Naive B cell (primary cell): ENCODE measurements around the gene HAVCR1. TPM values are rescaled to one million over a fixed set of nuclear protein-coding genes. Genes with fewer than 3 reads are reported as not detected.
A peak's percentile ranks its signal among the peaks of the same experiment; 100 is the strongest.
"Not testable (repeated sequence)": the region's sequence is repeated elsewhere in the genome, so short reads cannot be mapped to it uniquely, and the experiment has no call there.

Source experiments
- ATAC-seq, 2 donors: fragments of 150-1000 bp; cut with Tn5 transposase; 2 replicates each; pipeline ENCODE4 v1.10.0; 2021; ENCODE audit warnings: low read depth in 2 of 2, mild to moderate bottlenecking in 2 of 2, moderate library complexity in 2 of 2
- DNase-seq: peaks from one replicate; pipeline ENCODE4 v3.0.0; 2022
- H3K27ac Mint-ChIP-seq, 6 donors: one replicate each; pipeline ENCODE4 v1.8.0; 2020 to 2022; ENCODE audit warnings: mild to moderate bottlenecking in 6 of 6, mixed read lengths in 6 of 6, moderate library complexity in 5 of 6, inconsistent platforms in 2 of 6
- H3K27me3 Mint-ChIP-seq, 3 donors: one replicate each; pipeline ENCODE4 v1.8.0; 2021 to 2022; ENCODE audit warnings: mixed read lengths in 3 of 3, mild to moderate bottlenecking in 1 of 3
- H3K36me3 Mint-ChIP-seq, 2 donors: one replicate each; pipeline ENCODE4 v1.8.0; 2020 to 2022; ENCODE audit warnings: mixed read lengths in 2 of 2, inconsistent platforms in 1 of 2, mild to moderate bottlenecking in 1 of 2
- H3K4me1 Mint-ChIP-seq, 3 donors: one replicate each; pipeline ENCODE4 v1.8.0; 2020 to 2022; ENCODE audit warnings: mixed read lengths in 3 of 3, inconsistent platforms in 1 of 3, mild to moderate bottlenecking in 1 of 3, moderate library complexity in 1 of 3
- H3K4me3 Mint-ChIP-seq, 8 donors: one replicate each; pipeline ENCODE4 v1.8.0; 2020 to 2022; ENCODE audit warnings: mild to moderate bottlenecking in 8 of 8, mixed read lengths in 8 of 8, moderate library complexity in 8 of 8, inconsistent platforms in 2 of 8
- H3K9me3 Mint-ChIP-seq, 7 donors: one replicate each; pipeline ENCODE4 v1.8.0; 2020 to 2022; ENCODE audit warnings: mixed read lengths in 7 of 7, mild to moderate bottlenecking in 5 of 7, inconsistent platforms in 2 of 7, moderate library complexity in 1 of 7
- polyA plus RNA-seq, 6 donors: library from polyadenylated mRNA; unstranded; fragments of 300-500 nt; fragmentation: Illumina TruSeq; gene quantifications; one replicate each; pipeline ENCODE4 v1.2.3, GENCODE V29; 2021; ENCODE audit warnings: low read depth in 6 of 6

HAVCR1 gene
- polyA plus RNA-seq, 6 donors from 2014 or later, result not detected

GRCh38 chr5:157038568-157039187 is 20.2 kb downstream of the HAVCR1 start:
- DNase-seq, result no peak
- peaks cover 0 to 8% (median 6%) of the 10 kb centered on the region in 3 donors for H3K27me3 Mint-ChIP-seq
- H3K36me3 Mint-ChIP-seq, result no peaks in the 10 kb centered on the region
- H3K27ac Mint-ChIP-seq, result peak overlapping the region in 1 of 6 donors; percentile 19
- H3K4me3 Mint-ChIP-seq, result no peak overlapping the region
- no peaks in the 10 kb centered on the region for H3K9me3 Mint-ChIP-seq
- ATAC-seq, result no peak
- peaks cover 4 to 9% (median 7%) of the 10 kb centered on the region in 3 donors for H3K4me1 Mint-ChIP-seq

GRCh38 chr5:157034106-157035072 is 24.5 kb downstream of the HAVCR1 start:
- H3K27ac Mint-ChIP-seq, ATAC-seq, H3K4me3 Mint-ChIP-seq, H3K4me1 Mint-ChIP-seq, DNase-seq, H3K9me3 Mint-ChIP-seq, H3K36me3 Mint-ChIP-seq: not testable (repeated sequence)
- H3K27me3 Mint-ChIP-seq, result peaks cover 7 to 17% (median 9%) of the 10 kb centered on the region in 3 donors

GRCh38 chr5:157033071-157033583 is 25.8 kb downstream of the HAVCR1 start:
- Mint-ChIP-seq H3K9me3 (no peaks in the 10 kb centered on the region), H3K27me3 (peaks cover 6 to 24% (median 9%) of the 10 kb centered on the region in 3 donors), H3K4me3 (no peak overlapping the region), H3K36me3 (no peaks in the 10 kb centered on the region), H3K27ac (no peak overlapping the region), H3K4me1 (peaks cover 0 to 3% (median 2%) of the 10 kb centered on the region in 3 donors)
- DNase-seq, result no peak
- no peak for ATAC-seq

DNA sequence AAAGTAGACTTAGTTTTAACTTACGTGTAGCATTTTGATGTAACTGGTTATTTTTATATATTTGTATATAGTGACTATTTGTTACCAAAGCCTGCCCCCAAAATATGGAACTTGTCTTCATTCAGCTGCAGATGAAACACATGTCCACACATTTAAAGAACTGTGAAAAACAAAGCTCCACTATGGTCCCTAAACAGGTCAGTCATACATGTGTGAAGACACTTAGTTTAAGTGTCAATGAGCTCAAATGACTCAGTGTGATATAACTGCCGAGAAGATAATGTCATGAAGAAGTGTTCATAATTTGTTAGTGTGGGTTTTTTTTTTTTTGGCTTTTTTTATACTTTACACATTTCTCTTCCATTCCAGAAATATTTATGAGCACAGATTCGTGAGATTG is 28.2 kb downstream of the HAVCR1 start:
- H3K9me3 Mint-ChIP-seq, result no peaks in the 10 kb centered on the region
- H3K36me3 Mint-ChIP-seq, result no peaks in the 10 kb centered on the region
- H3K27me3 Mint-ChIP-seq, result peaks cover 4 to 24% (median 9%) of the 10 kb centered on the region in 3 donors
- H3K27ac Mint-ChIP-seq, result no peak overlapping the region
- H3K4me3 Mint-ChIP-seq, result no peak overlapping the region
- H3K4me1 Mint-ChIP-seq, result no peaks in the 10 kb centered on the region
- DNase-seq, result no peak
- ATAC-seq, result no peak

- no peak for ATAC-seq
- no peak overlapping the region for H3K4me3 Mint-ChIP-seq
- no peaks in the 10 kb centered on the region for H3K9me3 Mint-ChIP-seq
- no peaks in the 10 kb centered on the region for H3K36me3 Mint-ChIP-seq
- peaks cover 7 to 24% (median 9%) of the 10 kb centered on the region in 3 donors for H3K27me3 Mint-ChIP-seq
- H3K4me1 Mint-ChIP-seq, result no peaks in the 10 kb centered on the region
- no peak for DNase-seq
- H3K27ac Mint-ChIP-seq, result no peak overlapping the region
These were observed 29.5 kb downstream of the HAVCR1 start for GRCh38 chr5:157029457-157029856.

- ATAC-seq, H3K36me3 Mint-ChIP-seq, H3K4me1 Mint-ChIP-seq, H3K9me3 Mint-ChIP-seq, H3K4me3 Mint-ChIP-seq, DNase-seq, H3K27ac Mint-ChIP-seq: not testable (repeated sequence)
- peaks cover 7 to 18% (median 9%) of the 10 kb centered on the region in 3 donors for H3K27me3 Mint-ChIP-seq
These were observed 31.3 kb downstream of the HAVCR1 start for GRCh38 chr5:157027663-157028062.

GRCh38 chr5:157026789-157027424 is 32.0 kb downstream of the HAVCR1 start:
- Mint-ChIP-seq H3K27me3 (peaks cover 7 to 24% (median 9%) of the 10 kb centered on the region in 3 donors), H3K9me3 (no peaks in the 10 kb centered on the region), H3K4me1 (no peaks in the 10 kb centered on the region), H3K27ac (no peak overlapping the region), H3K36me3 (no peaks in the 10 kb centered on the region), H3K4me3 (no peak overlapping the region)
- no peak for ATAC-seq
- DNase-seq, result no peak

DNA sequence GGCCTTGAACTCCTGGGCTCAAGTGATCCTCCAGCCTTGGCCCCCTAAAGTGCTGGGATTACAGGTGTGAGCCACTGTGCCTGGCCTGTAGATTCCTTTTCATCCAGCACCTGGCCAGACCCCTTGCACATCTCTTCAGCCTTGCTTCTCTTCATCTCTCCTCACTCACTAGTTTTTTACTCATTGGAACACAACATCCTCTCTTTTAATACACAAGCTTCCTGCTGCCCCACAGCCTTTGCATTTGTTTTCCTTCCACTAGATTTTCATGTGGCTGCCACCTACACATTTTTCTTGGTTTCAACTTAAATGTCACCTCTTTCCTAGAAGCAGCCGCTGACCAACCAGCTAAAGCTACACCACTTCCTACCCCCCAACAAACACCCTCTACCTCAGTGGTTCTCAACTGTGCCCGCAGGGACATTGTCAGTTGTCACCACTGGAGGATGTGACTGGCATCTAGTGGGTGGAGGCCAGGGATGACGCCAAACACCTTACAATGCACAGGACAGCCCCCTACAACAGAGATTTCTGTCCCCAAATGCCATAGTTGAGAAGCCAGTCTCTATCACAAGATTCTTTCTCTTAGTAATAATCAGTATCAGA is 33.7 kb downstream of the HAVCR1 start:
- Mint-ChIP-seq H3K4me1 (no peaks in the 10 kb centered on the region), H3K27ac (peak overlapping the region in 1 of 6 donors; percentile 2), H3K27me3 (peaks cover 0 to 14% (median 7%) of the 10 kb centered on the region in 3 donors), H3K9me3 (no peaks in the 10 kb centered on the region), H3K36me3 (no peaks in the 10 kb centered on the region), H3K4me3 (no peak overlapping the region)
- DNase-seq (no peak), ATAC-seq (no peak)

GRCh38 chr5:157024208-157024959 is 34.5 kb downstream of the HAVCR1 start:
- peak overlapping the region in 1 of 8 donors; percentile 61 for H3K4me3 Mint-ChIP-seq
- H3K9me3 Mint-ChIP-seq, result no peaks in the 10 kb centered on the region
- peak overlapping the region in 1 of 6 donors; percentile 20 for H3K27ac Mint-ChIP-seq
- DNase-seq (no peak), ATAC-seq (no peak)
- H3K4me1 Mint-ChIP-seq, result no peaks in the 10 kb centered on the region
- H3K36me3 Mint-ChIP-seq, result no peaks in the 10 kb centered on the region
- peaks cover 0 to 12% (median 7%) of the 10 kb centered on the region in 3 donors for H3K27me3 Mint-ChIP-seq

DNA sequence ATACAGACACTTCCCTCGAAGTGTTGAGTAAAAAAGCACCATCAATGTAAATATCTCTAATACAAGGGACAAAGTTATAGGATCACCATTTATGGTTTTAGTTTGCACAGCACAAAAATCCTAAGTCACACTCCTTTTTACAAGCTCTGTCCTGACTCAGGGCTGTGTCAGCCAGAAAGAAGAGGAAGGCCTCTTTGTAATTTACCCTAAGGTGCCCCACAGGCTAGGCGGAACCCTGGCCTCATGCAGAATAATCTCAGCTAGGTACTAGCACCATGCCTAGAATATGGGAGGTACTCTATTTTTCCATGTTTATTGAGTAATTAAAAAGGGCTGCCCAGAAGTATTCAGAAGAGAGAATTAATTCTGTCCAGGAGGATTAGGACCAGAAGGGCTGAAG is 36.9 kb downstream of the HAVCR1 start:
- Mint-ChIP-seq H3K4me3 (no peak overlapping the region), H3K27ac (no peak overlapping the region), H3K4me1 (no peaks in the 10 kb centered on the region), H3K27me3 (peaks cover 0 to 6% (median 3%) of the 10 kb centered on the region in 3 donors), H3K9me3 (peaks cover 0 to 11% (median 7%) of the 10 kb centered on the region in 7 donors), H3K36me3 (peaks cover 0 to 8% of the 10 kb centered on the region in 2 donors)
- no peak for ATAC-seq
- no peak for DNase-seq

DNA sequence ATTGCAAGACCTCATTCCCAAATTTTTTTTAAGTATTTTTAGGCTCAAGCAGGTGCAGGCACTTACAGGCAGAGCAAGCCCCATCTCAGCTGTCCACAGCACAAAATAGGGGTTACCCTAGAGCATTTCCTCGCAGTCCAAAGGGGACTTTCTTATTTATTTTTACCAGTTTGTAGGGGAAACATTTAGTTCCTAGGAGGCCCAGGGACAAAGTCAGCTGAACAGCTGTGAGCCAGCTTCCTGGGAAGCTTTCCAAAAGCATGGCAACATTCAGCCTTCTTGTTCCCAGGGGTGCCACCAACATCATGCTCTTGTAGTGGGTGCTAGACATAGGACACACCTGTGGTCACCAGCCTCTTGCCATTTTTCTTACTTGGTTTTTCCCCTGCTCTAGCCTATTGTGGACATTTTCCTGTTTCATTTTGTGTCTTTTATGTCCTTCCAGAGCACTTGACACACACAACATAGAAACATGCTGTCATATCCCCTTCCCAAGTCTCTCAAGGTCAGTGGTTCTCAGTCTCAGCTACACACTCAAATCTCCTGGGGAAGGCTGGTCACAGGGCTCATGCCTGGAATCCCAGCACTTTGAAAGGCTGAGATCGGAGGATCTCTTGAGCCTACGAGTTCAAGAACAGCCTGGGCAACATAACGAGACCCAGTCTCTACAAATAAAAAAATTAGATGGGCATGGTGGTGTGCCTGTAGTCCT is 38.2 kb downstream of the HAVCR1 start:
- Mint-ChIP-seq H3K27me3 (peaks cover 0 to 6% (median 3%) of the 10 kb centered on the region in 3 donors), H3K9me3 (peaks cover 0 to 11% (median 7%) of the 10 kb centered on the region in 7 donors), H3K4me3 (no peak overlapping the region), H3K27ac (no peak overlapping the region), H3K4me1 (no peaks in the 10 kb centered on the region), H3K36me3 (peaks cover 0 to 8% of the 10 kb centered on the region in 2 donors)
- no peak for DNase-seq
- ATAC-seq, result no peak

GRCh38 chr5:157020002-157020401 is 38.9 kb downstream of the HAVCR1 start:
- Mint-ChIP-seq H3K4me1 (no peaks in the 10 kb centered on the region), H3K4me3 (no peak overlapping the region), H3K27me3 (peaks cover 0 to 6% (median 3%) of the 10 kb centered on the region in 3 donors), H3K27ac (no peak overlapping the region), H3K9me3 (peaks cover 0 to 11% (median 10%) of the 10 kb centered on the region in 7 donors), H3K36me3 (peaks cover 0 to 8% of the 10 kb centered on the region in 2 donors)
- DNase-seq, result no peak
- no peak for ATAC-seq
